Activated T-cell treated with anti-CD3 and anti-CD28 coated beads for 4 hours (primary cell): Measurements from ENCODE around the gene SLC4A8.
"Not testable (repeated sequence)": the region's sequence is repeated elsewhere in the genome, so short reads cannot be mapped to it uniquely, and the experiment has no call there.

Source experiments
- DNase-seq: peaks from one replicate; pipeline ENCODE4 v3.0.0-alpha.2; 2020

The SLC4A8 gene

DNA sequence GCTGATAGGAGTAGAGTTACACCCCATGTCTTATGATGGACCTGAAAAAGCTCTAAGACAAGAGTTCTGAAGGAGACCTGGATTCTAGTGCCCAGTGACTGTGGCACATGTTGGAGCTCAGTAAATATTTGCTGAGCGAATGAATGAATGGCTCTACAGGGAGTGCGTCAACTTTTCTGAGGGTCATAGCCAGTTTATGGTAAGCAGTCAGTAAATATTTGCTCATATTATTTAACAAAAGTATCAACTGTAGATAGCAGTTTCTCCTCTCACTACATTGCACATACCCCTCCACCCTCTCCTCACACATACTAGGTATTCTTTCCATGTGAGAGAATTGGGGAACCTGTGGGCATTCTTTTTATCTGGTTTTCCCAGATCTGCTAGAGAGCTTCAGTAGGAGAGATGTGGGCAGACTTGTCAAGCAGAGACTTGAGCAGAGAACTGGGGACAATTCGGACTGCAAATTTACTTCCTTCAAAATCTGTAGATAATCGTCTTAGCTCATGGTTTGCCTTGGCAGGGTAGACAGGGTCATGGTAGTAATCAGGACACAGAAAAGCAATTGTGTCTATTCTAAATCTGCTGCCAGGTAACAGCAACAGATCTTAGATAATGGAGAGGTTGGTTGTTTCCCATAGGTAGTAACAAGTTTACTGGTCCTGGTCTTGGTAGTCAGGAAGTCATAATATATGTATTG lies 5.7 kb downstream of the SLC4A8 start:
- DNase-seq, result no peak

DNA sequence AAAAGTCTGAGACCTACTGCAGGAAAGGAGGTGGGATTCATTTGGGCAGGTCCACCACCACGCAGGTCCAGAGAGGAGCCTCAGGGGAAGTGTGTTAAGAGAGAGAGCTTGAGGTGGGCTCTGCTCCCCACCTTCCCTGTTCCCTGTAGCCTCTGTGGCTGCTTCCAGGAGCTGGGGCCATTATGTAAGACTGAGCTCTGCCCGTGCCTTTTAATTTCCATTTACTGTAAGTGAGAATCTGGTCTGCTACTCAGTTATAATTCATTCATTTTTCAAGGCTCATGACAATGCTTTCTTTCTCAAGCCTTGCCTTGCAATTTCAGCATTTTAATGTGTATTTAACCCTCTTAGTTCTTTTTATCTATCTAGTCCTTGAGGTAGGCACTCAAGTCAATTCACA lies 8.3 kb downstream of the SLC4A8 start:
- DNase-seq, result no peak

DNA sequence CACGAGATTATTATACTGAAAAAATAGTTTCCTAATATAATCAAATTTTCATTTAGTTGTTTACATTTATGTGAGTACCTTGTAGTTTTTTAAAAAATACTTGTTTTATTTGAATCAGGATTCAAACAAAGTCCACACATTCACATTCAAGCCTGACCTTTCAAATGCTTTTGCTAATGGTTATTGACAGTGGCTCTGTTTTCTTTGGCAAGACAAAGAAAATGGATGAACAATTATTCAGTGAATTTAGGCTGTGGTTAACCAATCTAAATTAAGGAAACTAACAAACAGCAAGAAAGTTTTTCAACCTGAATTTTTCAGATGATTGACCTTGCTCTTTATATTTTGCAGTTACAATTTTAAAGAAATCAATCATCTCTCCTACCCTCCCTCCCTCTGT lies 9.7 kb downstream of the SLC4A8 start:
- DNase-seq, result no peak

DNA sequence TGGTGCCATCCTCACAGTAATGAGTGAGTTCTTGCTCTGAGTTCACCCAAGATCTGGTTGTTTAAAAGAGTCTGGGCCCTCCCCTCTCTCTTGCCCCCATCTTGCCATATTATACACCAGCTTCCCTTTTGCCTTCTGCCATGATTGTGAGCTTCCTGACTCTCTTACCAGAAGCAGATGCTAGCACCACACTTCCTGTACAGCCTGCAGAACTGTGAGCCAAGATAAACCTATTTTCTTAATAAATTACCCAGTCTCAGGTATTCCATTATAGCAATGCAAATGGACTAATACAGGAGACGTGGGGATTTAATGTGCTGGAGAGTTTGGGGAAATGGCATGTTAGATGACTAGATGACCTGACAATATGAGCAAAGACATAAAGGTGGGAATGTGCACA lies 12.8 kb downstream of the SLC4A8 start:
- no peak for DNase-seq

DNA sequence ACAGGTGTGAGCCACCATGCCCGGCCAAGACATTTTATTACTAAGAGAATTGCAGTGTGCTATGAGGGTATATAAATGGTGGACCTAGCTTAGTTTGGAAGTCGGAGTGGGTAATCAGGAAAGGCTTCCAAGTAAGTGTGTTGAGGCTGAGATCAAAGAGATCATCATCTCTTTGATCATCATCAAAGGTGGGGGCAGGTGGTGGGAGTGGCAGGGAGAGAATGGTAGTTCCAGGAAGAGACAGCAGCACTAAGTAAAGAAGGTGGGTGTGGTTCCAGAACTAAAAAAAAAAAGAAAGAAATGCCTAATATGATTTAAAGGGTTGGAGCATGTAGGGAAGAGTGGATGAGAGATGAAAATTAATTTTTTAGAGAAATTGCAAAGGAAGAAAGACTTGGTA lies 14.7 kb downstream of the SLC4A8 start:
- DNase-seq, result no peak

DNA sequence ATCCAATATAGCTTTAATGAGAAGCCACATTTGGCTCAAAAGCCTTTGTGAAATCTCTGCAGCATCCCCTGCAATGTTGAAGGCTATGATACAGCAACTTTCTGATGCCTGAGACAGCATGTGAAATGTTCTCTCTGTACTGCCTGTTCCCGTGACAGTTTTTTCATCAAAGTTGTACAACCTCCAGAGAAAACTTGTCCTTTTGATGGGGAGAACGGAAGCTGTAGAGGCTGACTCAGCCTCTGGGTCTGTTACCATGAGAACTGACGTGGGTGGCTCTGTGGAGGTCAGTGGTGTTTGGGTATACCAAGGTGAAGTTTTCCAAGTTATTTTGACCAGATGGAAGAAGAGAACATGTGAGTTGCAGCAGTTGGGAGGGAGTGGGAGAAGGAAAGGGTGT lies 17.0 kb downstream of the SLC4A8 start:
- DNase-seq, result no peak

DNA sequence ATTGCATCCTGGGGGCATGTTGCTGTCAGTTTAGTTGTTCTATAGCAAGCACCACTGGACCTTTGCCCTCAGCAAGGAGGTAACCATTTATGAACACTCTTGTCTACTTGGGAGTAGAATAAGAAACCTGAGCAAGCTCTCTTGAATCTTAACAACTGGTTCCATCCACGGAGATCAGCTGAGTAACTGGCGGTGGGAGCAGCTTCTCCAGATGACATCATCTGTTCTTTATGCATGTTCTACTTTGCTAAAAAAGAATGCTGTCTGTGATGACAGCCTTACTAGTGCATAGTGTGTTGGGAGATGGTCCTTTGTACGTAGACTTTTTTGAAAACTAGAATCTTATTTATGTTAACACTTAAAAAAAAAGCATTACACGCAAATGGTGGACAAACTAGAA lies 17.7 kb downstream of the SLC4A8 start:
- no peak for DNase-seq

DNA sequence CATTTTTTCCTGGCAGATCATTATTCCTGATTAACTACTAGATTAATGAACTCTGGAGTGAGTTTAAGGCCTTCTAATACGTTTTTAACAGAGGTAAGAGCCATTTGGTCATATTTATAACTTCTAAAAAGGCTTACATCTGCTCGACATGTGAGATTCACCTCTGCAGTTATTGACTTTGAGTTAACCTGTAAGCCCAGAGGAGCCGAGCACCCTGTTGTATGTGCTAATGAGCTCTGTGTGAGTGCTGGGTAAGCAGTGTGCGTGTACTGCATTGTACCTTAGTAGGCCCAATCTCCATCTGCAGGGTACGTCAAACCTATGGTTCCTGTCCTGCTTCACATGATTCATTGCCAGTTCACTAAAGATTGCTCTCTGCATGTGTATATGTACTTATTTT lies 18.9 kb downstream of the SLC4A8 start:
- no peak for DNase-seq

DNA sequence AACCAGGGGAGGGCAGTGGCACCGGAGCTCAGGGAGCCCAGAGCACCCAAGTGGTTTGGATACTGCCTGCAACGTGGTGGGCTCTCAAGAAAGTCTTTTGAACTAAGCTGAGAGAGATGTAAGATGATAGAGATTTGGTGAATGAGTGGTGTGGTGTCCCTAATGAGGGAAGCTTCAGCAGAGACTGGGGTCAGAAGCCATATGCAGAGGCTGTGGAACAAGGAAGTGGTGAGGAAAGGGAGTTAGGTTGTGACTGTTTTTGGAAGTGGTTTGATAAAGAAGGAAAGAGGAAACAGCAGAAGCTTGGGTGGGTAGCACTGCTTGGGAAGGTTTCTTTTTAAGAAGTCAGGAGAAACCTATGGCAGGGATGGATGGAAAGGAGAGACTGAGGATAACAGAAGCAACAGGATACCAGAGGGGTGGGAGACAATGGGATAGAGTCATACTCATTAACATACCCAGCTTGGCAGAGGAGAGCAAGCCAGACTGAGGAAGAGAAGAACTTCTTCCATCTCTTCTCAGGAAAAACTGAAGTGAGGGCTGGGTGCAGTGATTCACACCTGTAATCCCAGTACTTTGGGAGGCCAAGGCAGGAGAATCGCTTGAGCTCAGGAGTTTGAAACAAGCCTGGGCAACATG lies 24.1 kb downstream of the SLC4A8 start:
- DNase-seq, result no peak

DNA sequence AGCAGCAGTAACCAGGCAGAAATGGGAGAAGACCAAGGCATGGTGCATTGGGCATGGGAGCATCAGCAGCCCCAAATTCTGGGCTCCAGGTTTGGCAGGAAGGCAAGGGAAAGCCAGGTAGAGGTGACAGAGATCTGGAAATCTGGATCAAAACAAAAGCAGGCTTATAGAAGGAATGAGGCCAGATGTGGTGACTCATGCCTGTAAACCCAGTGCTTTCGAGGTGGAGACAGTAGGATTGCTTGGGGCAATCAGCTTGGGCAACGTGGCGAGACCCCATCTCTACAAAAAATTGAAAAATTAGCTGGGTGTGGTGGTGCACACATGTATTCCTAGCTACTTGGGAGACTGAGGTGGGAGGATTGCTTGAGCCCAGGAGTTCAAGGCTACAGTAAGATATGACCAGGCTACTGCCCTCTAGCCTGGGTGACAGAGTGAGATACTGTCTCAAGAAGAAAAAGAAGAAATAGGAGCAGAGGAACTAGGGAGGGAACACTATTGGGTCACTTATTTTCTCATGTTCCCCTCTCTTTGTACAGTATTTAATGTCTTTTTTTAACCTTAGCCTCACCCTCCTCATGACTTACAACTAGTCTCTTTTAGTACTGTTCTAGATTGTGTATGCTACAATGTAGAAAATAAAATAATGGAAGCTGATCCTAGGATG lies 25.1 kb downstream of the SLC4A8 start:
- DNase-seq, result no peak

DNA sequence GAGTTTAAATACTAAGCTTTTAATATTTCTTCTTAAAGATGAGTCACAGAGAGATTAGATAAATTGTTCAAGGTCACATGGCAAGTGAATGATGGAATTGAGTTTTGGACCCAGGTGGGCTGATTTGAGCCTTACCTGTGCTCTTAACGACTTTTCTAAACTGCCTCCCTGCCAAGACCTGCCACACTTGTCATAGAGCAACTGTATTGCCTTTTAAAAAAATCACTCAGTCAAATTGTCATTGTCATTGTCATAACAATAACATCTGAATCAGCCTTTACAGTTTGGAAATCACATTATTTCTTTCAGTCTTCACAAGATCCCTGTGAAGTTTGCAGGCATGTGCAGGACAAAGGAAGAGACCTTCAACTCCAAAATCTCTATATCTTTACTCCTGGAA lies 25.7 kb downstream of the SLC4A8 start:
- no peak for DNase-seq

DNA sequence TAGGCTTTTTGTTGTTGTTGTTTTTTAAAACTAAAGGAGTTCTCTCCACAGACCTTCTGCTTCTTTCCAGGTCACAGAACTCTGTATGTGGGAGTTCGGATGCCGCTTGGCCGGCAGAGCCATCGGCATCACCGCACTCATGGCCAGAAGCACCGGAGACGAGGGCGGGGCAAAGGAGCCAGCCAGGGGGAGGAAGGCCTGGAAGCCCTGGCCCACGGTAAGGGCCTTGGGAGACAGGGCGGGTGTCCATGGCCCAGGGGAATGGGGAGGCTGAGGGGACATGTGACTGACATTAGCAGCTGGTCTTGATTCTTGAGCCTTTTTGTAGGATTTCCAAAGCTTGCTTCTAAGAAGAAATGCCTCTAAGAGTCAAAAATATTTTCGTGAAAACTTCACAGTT lies 26.2 kb downstream of the SLC4A8 start:
- no peak for DNase-seq

DNA sequence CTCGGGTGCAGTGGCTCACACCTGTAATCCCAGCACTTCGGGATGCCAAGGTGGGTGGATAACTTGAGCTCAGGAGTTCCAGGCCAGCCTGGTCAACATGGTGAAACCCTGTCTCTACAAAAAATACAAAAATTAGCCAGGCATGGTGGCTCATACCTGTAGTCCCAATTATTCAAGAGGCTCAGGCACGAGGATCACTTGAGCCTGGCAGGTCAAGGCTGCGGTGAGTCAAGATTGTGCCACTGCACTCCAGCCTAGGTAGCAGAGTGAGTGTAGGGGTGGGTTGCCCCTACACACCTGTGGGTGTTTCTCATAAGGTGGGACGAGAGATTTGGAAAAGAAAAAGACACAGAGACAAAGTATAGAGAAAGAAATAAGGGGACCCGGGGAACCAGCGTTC lies 29.4 kb downstream of the SLC4A8 start:
- not testable (repeated sequence) for DNase-seq

DNA sequence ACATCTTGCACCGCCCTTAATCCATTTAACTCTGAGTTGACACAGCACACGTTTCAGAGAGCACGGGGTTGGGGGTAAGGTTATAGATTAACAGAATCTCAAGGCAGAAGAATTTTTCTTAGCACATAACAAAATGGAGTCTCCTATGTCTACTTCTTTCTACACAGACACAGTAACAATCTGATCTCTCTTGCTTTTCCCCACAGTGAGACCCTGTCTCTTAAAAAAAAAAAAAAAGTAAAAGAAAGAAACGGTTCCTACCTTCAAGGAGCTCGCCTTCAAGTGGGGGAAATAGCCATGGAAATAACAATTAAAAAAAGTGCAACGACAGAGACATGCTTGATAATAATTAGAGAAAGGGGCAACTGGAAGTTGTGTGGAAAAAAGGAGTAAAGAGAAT lies 30.4 kb downstream of the SLC4A8 start:
- not testable (repeated sequence) for DNase-seq

DNA sequence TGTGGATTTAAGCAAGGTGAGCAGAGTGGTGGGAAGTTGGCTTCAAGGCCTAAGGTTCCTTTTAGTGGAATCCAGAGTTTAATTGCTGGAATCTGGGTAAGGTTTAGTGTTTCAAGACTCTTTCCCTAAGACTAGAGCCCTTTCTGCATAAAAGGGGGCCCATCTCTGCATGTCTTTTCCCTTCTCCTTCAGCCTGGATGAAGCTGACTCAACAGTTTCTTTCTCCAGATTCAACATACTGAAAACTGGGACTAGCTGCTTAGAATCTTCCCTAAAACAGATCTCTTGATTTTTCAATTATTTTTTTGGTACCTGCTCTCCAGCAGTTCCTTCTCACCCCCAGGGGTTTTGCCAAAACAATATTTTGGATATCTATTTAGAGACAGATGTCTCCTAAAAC lies 34.0 kb downstream of the SLC4A8 start:
- DNase-seq, result no peak

DNA sequence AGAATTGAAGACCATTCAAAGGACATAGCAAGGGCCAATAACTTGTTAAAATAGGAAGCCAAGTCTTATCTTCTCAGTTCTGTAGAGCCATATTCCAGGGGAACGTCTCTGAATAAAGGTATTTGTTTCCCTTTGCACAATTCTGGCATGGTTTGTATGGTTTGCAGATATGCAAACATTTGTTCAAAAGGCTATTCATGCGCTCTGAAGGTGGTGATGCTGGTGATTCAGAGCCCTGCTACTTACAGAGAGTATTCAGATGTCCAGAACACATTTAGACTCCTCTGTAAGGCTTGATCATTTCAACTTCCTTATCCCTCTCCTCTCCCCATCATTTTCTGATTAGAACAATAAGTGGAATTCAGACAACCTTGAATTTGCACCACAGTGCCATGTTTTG lies 35.9 kb downstream of the SLC4A8 start:
- no peak for DNase-seq

DNA sequence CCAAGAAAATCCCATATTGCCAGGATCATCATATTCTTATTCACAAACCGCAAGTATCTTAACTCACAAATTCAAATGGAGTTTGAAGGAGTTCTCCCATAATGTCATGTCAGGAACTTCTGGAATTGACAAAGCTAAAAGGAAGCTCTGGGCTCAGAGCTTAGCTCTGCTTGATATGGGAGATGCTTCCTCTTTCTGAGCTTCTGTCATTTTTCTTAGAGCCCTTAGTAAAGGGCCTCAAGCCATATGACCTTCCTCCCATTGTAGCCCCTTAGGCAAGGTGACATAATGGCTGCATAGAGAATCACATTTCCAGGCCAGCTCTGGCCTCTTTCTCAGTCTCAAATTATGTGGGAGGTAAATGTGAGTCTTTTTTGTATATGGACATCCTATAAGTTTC lies 40.9 kb downstream of the SLC4A8 start:
- no peak for DNase-seq

DNA sequence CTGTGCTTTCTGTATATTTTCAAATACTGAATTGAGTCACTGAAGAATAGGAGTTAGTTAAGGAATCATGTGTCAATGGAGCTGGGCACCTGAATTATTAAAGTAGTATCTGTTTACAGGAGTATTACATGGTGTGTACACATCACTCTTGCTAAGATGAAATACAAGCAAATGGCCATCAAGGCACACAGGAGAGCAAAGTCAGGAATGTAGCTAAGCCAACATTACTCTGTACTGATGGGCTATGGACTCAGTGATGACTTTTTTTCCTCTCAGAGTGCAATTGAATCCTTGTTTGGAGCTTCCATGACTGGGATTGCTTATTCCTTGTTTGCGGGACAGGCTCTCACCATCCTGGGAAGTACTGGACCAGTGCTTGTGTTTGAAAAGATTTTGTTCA lies 45.5 kb downstream of the SLC4A8 start:
- no peak for DNase-seq

DNA sequence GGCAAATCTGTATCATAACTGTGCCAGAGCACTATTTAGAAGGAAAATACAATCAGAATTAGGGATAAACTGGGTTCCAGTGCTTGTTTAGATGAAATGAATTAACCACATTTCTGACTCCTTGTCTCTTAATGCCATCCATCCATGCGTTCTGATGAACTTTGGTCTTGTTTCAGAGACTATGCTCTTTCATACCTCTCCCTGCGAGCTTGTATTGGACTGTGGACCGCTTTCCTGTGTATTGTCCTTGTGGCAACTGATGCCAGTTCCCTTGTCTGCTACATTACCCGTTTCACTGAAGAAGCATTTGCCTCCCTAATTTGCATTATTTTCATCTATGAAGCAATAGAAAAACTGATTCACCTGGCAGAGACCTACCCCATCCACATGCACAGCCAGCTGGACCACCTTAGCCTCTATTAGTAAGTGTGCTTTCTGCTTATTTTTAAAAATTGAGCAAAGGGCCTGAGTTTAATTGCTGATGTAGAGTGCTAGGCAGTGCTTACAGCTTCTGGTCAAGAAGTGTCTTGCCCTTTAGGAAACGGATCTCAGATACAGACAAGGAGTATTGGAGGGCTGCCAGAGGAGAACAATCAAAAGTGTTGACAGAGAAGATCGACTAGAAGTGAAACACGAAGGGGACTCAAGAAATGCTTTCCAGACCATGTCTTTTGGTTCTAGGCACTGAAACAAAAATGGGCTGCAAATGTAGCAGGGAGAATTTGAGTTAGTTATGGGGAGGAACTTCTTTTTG lies 46.7 kb downstream of the SLC4A8 start:
- DNase-seq, result no peak

DNA sequence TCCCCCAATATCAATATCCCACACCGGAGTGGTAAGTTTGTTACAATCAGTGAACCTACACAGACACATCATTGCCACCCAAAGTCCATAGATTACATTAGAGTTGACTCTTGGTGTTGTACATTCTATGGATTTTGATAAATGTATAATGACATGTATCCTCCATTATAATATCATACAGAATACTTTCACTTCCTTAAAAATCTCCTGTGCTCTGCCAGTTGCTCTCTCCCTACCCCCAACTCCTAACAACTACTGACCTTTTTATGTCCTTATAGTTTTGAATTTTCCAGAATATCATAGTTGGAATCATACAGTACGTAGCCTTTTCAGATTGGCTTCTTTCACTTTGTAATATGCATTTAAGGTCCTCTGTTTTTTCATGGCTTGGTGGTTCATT lies 48.4 kb downstream of the SLC4A8 start:
- no peak for DNase-seq

DNA sequence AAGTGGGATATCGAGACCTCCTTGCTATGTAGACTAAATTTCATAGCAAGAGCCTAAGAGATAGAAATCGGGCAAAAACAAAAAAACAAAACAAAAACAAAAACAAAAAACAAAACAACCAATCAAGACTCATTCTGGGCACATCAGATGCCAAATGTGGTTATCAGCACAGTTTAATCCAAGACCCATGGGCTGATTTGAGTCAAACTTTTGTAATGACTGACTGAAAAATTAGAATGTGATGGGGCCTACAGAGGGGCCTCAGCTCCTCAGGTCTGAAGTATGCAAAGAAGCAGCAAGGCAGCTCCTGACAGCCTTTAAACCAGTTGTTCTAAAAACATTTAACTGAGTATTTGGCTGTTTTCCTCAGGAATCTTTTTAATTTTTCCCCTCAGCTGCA lies 49.3 kb downstream of the SLC4A8 start:
- no peak for DNase-seq

DNA sequence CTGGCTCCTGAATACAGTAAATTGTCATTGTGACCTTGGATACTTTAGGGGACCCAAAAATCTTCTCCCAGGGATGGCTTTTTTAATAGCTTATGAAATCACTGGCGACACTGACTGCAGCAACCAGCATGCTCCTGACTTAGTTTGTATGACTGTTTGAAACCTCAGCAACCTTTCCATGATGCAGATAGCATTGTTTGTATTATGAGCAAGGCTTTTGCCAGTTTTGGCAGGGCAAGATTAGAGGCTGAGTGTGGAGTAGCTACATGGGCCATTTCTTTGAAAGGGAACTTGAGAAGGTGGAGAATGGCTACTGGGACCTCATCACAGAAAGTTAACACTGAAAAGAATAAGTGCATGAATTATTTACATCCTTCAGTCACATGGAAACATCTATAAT lies 50.9 kb downstream of the SLC4A8 start:
- DNase-seq, result no peak

DNA sequence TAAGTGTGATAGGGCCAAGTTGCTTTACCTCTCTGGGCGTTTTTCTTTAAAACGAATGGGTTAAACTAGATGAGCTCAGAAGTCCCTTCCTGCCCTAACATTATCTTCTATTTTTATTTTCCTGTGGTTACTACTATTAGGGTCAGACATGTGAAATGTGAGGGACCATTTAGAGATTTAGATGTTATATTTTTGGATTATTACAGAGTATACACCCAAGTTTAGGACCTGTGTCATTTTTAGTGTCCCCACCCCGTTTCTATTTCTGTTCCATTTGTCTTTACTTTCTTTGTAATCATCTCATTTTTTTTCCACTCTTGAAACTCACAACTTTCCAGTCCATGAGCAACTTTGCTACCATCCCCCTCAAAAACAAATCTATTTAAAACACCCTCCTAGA lies 56.3 kb downstream of the SLC4A8 start:
- no peak for DNase-seq
